Airway epithelial cell (primary cell): Measurements from ENCODE around the gene TVP23A. TPM values are rescaled to one million over a fixed set of nuclear protein-coding genes. Genes with fewer than 3 reads are reported as not detected.

ENCODE experiments used
- total RNA-seq: library from RNA; depleted of rRNA; stranded (reverse); fragments of >200 nt; gene quantifications from 2 replicates; pipeline ENCODE4 v1.2.3, GENCODE V29; 2015

TVP23A gene
- total RNA-seq, result not detected in 2 replicates

DNA sequence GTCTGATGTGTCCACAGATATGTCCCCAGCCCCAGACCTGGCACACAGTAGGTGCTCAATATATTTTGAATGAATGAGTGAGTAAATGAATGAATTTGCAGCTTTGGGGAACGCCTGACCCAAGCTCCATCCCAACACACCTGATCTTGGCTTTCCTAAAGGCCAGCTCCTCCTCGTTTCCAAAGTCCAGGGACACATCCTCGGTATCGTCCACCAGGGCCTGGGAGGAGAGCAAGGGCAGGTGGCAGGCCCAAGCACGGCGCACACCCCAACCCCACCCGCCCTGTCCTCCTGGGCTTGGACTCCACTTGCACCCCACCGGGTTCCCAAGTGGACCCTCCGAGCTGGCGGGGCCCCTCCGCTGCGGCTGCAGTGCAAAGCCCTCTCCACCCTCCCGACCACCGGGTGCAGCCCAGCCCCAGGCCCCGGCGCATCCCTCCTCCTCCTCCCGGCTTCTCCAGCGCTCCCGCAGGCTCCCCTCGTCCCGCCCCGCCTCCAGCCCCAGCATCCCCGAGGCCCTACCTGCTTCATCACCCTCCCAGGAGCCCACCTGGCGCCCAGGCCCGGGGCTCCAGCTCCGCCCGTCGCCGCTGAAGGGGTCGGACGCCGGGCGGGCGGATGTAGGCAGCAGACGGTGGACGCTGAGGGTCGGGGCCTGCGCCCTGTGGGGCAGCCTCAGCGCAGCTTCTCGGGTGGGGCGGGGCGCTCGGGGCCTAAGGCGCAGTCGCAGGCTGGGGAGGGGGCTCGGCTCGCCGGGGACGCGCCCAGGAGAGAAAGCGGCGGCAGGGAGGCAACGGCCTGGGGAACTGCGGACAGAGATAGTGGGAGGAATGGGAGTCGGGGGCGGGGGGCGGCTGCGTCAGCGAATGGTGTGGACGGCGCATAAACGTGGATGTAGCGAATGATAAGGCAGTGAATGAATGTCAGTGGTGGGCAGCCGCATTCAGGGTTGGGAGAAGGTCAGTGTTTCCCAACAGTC is at the start of gene TVP23A:
Gene TVP23A (minus strand): TSS at position 832 of the 979 bp plus-strand sequence. CDS start 301 bp downstream, at position 531.

DNA sequence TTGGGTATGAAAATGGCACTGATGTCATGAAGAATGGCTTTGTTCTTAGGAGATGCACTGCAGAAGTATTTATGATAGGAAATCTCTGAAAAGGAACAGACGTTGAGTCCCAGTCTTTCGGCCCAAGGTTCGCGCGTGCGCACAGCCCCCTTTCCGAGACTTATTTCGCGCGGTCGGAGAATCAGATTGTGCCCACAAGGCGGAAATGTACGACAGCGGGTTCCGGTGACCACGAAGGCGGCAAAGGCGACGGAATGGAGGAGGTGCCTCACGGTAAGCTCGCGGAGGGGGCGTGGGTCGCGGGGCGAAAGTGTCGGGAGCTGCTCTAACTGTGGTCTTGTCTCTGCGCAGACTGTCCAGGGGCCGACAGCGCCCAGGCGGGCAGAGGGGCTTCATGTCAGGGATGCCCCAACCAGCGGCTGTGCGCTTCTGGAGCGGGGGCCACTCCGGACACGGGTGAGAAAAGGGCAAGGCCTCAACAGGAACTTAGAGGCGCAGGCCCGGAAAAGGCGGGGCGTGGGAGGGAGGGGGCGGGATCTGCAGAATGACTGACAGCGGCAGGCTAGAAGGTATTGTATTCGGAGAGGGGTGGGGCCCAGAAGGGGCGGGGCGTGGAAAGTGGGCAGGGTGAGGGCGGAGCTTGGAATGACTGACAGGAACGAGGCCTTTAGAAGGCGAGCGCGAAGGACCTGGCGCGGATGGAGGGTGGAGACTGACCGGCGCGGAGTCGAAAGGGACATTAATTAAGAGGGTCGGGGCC is 74.8 kb downstream of the TVP23A start, which contains the start of gene NUBP1:
Gene NUBP1 (plus strand): TSS at position 233 of the 760 bp plus-strand sequence. CDS start 22 bp downstream, at position 255.

Other genes starting within 250 kb of the TVP23A start
- 24.9 and 40.3 TPM in 2 replicates for gene EMP2, start 238.2 kb downstream of the TVP23A start, total RNA-seq
- not detected in 2 replicates for gene TEKT5, start 123.9 kb downstream of the TVP23A start, total RNA-seq
- gene NUBP1, start 75.0 kb downstream of the TVP23A start, total RNA-seq, result 14.2 and 21.0 TPM in 2 replicates
- gene CIITA, start 58.4 kb upstream of the TVP23A start, total RNA-seq, result 0.07 and 1.3 TPM in 2 replicates
- 63.8 and 120 TPM in 2 replicates for gene DEXI, start 123.7 kb upstream of the TVP23A start, total RNA-seq
- gene CLEC16A, start 125.8 kb upstream of the TVP23A start, total RNA-seq, result 12.8 and 15.4 TPM in 2 replicates